NCI-H1105 (cell line): Measurements from ENCODE around the gene INPP5A.
"Not testable (repeated sequence)": the region's sequence is repeated elsewhere in the genome, so short reads cannot be mapped to it uniquely, and the experiment has no call there.

Experiments used
- DNase-seq: peaks from one replicate; lab custom pipeline; 2025; lab: John Stamatoyannopoulos, UW

INPP5A gene

DNA sequence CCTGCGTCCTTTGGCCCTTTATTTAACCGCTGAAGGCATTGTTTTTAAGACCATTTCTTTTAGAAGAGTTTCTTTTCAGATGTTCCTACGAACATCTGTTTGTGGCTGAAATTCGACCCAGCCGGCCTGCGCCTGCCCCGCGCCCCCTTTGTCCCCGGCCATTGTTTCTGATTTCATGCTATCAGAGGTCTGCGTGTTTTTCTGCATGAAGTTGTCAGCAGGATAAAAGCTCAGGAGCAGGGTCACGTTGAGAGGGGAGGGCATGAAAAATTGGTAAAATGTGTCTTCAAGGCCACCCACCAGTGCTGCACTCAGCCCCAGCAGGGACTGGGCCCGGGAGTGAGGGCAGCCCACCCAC is 205.2 kb downstream of the INPP5A start:
- no peak for DNase-seq

GRCh38 chr10:132743196-132743924 is 205.8 kb downstream of the INPP5A start:
- not testable (repeated sequence) for DNase-seq

DNA sequence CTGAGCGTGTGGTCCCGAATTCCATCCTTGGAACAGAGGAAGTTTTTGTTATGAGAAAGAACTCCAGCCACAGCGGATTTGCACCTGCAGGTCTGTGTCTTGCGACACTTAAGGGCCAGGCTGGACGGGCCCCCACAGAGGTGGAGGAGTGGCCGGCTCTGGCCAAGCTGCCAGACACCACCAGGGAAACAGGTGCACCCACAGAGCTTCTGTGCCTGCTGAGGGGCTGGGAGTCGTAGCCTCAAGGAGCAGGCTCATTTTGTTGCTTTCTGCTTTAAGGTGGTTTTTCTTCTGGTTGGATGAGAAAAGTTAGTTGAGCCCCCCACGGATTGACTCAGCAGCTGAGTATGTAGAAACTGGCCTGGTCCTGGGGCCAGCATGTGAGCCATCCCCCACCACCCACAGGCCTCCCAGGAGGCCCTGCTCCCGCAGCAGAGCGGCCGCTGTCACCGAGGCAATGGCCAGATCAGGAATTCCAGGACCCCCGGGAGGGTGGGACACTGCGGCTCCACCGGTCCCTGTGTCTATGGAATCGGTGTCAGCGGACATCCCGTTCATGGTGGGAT is 206.4 kb downstream of the INPP5A start:
- no peak for DNase-seq

GRCh38 chr10:132744839-132745238 is 207.3 kb downstream of the INPP5A start:
- DNase-seq, result no peak

DNA sequence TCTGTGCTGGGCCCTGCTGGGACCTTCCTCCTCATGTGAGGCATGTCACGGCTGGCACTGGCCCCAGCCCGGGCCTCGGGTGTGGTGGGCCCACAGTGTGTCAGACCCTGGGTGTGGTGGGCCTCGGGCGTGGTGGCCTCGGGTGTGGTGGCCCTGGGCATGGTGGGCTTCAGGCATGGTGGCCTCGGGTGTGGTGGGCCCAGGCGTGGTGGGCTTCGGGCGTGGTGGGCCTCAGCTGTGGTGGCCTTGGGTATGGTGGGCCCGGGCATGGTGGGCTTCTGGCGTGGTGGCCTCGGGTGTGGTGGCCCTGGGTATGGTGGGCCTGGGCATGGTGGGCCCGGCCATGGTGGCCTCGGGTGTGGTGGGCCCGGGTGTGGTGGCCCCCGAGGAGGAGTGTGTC is 207.9 kb downstream of the INPP5A start:
- DNase-seq, result no peak

DNA sequence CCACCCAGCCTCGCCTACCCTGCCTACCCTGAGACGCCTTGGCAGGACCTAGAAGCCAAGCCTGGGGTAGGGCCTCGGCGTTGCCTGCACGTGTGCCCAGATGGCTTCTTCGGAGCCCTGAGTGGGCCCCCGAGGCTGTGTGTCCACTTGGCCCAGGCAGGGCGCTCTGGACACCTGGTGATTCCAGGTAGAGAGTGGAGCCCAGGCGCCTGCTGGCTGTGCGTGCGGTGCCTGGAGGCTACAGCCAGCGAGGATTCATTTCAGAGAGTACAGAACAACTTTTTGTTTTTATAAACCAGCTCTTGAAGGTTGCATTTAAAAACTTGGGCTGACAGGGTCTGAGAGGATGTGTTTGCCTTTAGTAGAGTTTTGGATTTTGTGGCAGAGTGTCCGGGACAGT is 208.4 kb downstream of the INPP5A start:
- DNase-seq, result no peak

- no peak for DNase-seq
These were observed 208.8 kb downstream of the INPP5A start for GRCh38 chr10:132746386-132746785.

- no peak for DNase-seq
These were observed 209.4 kb downstream of the INPP5A start for GRCh38 chr10:132746801-132747625.

- DNase-seq, result no peak
These were observed 210.5 kb downstream of the INPP5A start for GRCh38 chr10:132748135-132748534.

DNA sequence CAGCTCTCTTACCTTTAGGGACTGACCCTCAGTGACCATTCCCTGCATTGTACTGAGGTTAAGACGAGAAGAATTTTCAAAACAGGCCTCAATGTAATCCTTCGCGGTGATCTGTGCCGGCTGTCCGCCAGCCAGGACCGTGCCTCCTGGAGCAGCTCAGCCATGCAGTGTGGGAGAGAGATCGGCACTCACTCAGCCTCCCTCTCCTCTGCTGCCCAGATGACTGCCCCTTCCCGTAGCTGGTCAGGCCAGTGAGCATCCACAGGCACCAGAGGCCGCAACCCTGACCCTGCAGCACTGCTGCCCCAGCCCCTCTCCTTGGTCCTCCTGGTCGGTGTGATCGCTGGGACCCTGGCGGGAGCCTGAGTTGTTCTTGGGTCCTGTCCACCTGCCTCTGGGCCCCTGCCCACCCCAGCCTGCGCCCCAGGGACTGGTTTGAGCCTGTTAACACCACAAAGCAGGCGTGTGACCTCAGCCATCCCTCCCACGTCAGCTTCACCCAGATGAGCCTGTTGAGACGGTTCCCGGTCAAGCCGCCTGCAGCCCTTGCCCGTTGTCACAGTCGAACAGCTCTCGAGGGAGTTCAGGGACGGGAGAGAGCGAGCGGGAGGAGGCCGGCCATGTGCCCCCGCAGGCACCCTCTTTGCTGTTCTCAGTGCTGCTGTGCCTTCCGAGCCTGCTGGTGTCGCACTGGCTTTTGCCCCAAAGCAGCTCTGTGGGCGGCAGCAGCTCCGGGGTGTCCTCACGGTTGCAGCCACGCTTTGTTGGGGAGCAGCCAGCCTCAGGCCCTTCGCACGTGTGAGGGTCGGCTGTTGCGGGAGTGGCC is 211.2 kb downstream of the INPP5A start:
- DNase-seq, result no peak

- no peak for DNase-seq
These were observed 211.8 kb downstream of the INPP5A start for GRCh38 chr10:132749371-132749795.

- DNase-seq, result no peak
These were observed 213.3 kb downstream of the INPP5A start for GRCh38 chr10:132750936-132751335.

DNA sequence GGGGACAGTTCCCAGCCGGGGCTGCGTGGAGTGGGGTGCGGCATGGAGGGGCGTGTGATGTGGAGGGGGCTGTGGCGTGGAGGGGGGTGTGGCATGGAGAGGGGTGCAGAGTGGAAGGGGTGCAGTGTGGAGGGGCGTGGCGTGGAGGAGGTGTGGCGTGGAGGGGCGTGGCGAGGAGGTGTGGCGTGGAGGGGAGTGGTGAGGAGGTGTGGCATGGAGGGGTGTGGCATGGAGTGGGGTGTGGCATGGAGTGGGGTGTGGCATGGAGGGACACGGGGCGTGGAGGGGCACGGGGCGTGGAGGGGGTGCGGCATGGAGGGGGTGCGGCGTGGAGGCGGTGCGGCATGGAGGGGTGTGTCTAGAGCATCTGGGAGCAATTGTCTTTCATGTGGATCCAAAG is 214.8 kb downstream of the INPP5A start:
- no peak for DNase-seq

DNA sequence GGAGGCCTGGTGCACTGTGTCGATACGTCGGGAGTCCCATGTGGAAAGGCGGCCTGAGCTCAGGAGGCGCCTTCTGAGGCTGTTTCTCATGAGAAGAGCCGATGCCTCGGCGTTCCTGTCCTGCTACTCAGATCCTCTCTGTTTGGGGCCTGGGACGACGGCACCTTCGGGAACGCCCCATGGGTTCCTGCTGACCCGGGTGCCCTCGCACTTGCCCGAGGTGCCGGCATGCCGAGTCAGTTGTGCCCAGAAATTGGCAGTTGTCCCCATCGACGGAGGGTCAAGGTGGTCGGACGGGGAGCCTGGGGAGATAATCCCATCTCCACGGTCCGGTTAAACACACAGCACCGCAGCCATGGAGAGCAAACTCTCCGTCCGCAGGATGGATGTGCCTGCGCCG is 215.4 kb downstream of the INPP5A start:
- DNase-seq, result no peak

- no peak for DNase-seq
These were observed 216.0 kb downstream of the INPP5A start for GRCh38 chr10:132753596-132753995.

- no peak for DNase-seq
These were observed 216.5 kb downstream of the INPP5A start for GRCh38 chr10:132754071-132754470.

DNA sequence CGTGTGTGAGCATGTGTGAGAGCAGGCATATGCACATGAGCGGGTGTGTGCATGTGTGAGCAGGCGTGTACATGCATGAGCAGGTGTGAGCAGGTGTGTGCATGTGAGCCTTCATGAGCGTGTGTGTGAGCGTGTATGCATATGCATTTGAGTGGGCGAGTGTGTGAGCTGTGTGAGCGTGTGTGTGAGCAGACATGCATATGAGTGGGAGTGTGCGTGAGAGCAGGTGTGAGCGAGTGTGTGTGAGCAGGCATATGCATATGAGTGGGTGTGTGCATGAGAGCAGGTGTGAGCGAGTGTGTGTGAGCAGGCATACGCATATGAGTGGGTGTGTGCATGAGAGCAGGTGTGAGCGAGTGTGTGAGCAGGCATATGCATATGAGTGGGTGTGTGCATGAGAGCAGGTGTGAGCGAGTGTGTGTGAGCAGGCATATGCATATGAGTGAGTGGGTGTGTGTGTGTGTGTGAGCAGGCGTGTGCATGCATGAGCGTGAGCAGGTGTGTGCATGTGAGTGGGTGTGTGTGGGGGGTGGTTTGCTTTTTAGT is 217.7 kb downstream of the INPP5A start:
- DNase-seq, result no peak

- DNase-seq, result no peak
These were observed 219.0 kb downstream of the INPP5A start for GRCh38 chr10:132756591-132756990.

DNA sequence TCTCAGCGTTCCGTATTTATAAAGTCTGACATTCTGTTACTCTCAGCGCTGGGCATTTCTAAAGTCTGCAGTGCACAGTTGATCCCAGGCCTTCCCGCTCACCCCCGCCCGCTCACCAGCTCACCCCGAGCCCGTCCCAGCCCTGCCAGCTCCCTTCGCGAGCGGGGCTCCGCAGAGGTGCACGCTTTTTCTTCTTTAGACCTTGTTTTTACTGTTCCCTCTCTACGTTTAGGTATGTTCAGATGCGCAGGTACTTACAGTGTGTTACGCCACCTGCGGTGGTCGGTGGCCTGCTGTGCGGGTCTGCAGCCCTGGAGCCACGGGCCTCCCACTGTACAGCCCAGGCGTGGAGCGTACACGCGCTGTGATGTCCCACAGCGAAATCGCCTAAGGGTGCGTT is 219.6 kb downstream of the INPP5A start:
- DNase-seq, result no peak

DNA sequence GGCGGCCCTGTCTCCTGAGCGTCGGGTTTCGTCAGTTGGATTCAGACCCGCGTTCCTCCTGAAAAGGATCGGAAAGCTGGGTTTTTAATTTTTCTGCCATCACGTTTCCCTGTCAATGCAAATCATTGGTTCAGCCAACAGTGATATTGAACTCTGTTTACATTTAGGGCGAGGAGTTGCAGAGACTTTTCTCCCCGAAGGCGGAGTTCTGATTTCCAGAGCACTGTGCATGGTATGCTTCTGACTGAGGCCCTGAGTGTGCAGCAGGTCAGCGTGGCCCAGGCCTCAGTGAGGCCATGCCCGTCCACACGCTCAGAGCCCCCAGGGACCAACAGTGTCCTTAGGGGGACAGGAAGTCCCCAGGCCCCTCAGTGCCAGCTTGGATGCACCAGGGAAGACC is 221.3 kb downstream of the INPP5A start:
- no peak for DNase-seq

GRCh38 chr10:132761395-132762060 is 223.9 kb downstream of the INPP5A start:
- DNase-seq, result no peak
